Testis (tissue), 3 donors: ENCODE results near the gene SUN1. TPM values are rescaled to one million over a fixed set of nuclear protein-coding genes. Genes with fewer than 3 reads are reported as not detected.

ENCODE experiments used
- DNase-seq: peaks from one replicate; pipeline ENCODE4 v3.0.0-alpha.2; 2019
- H3K27ac ChIP-seq, 2 donors: fragments of 200-600 bp; sonication (generic); one replicate each; pipeline ENCODE4 v1.5.1; 2019
- H3K27me3 ChIP-seq: fragments of 200-600 bp; sonication (generic); one replicate; pipeline ENCODE4 v1.5.1; 2019
- H3K36me3 ChIP-seq: fragments of 200-600 bp; sonication (generic); one replicate; pipeline ENCODE4 v1.5.1; 2017; ENCODE audit warnings: low read depth; ENCODE audit errors: missing control alignments
- H3K4me1 ChIP-seq: fragments of 200-600 bp; sonication (generic); one replicate; pipeline ENCODE4 v1.5.1; 2019
- H3K4me3 ChIP-seq, 2 donors: fragments of 200-600 bp; sonication (generic); one replicate each; pipeline ENCODE4 v1.5.1; 2017 to 2019
- H3K9me3 ChIP-seq: fragments of 200-600 bp; sonication (generic); one replicate; pipeline ENCODE4 v1.5.1; 2017
- CTCF ChIP-seq, 3 experiments: fragments of 450-650 bp in 2 of 3; fragments of 200-600 bp in 1 of 3; sonication (generic) in 1 of 3; IDR thresholded peaks; one replicate each; pipeline ENCODE4 v1.5.1; 2016 to 2019; ENCODE audit warnings: antibody characterized with exemption in 3 of 3, mild to moderate bottlenecking in 2 of 3, moderate library complexity in 1 of 3
- POLR2A ChIP-seq: fragments of 450-650 bp; IDR thresholded peaks from one replicate; pipeline ENCODE4 v1.6.1; 2017; ENCODE audit warnings: antibody characterized with exemption, mild to moderate bottlenecking, moderate library complexity
- WGBS, 2 donors: methylation state at CpG; one replicate each; pipeline ENCODE4 v1.1.5; 2018; 5-methylcytosine and 5-hydroxymethylcytosine counted together
- intact Hi-C: fragments of 100-400 bp; cut with DNase I; formaldehyde crosslinking; loops from one replicate; pipeline ENCODE4 v1.15.1; 2023; ENCODE audit warnings: low total_unique reads
- polyA plus RNA-seq: library from polyadenylated mRNA; stranded (reverse); fragments of 350-450 nt; fragmentation: Illumina TruSeq; extraction: RNeasy Lipid Tissue Mini Kit (QIAGEN cat#74804); gene quantifications from one replicate; pipeline ENCODE4 v1.2.3, GENCODE V29; 2014; ENCODE audit warnings: low read depth, low replicate concordance; ENCODE audit not compliant: insufficient read depth
- total RNA-seq, 2 donors: library from RNA; depleted of rRNA; stranded (reverse); fragments of >200 nt; gene quantifications; one replicate each; pipeline ENCODE4 v1.2.3, GENCODE V29; 2016

Gene SUN1
- total and polyA plus RNA-seq, 3 donors from 2014 or later = 167 to 213 (median 173) TPM

GRCh38 chr7:841943-842342 is 9.7 kb downstream of the SUN1 start:
- Histone ChIP-seq H3K4me1 (no peaks in the 10 kb centered on the region), H3K4me3 (no peak overlapping the region), H3K36me3 (no peaks in the 10 kb centered on the region), H3K27me3 (no peaks in the 10 kb centered on the region), H3K9me3 (no peaks in the 10 kb centered on the region), H3K27ac (no peak overlapping the region)
- intact Hi-C loops = no loop called here
- WGBS, 2 donors = 75 to 79% methylated on average over 16 of the region's 16 CpGs
- TF ChIP-seq CTCF (IDR thresholded peaks at IDR 0.05) (no peak), POLR2A (no peak)
- DNase-seq = no peak

GRCh38 chr7:842431-843031 is 10.3 kb downstream of the SUN1 start:
- TF ChIP-seq CTCF (IDR thresholded peaks at IDR 0.05) = no peak
- TF ChIP-seq POLR2A = no peak
- no peak for DNase-seq
- H3K4me3 ChIP-seq = no peak overlapping the region
- no peaks in the 10 kb centered on the region for H3K27me3 ChIP-seq
- no peaks in the 10 kb centered on the region for H3K9me3 ChIP-seq
- H3K4me1 ChIP-seq = no peaks in the 10 kb centered on the region
- no peaks in the 10 kb centered on the region for H3K36me3 ChIP-seq
- H3K27ac ChIP-seq = no peak overlapping the region
- intact Hi-C loops = no loop called here
- WGBS, 2 donors = 77 to 78% methylated on average over 3 to 8 of the region's 8 CpGs

- no peaks in the 10 kb centered on the region for H3K9me3 ChIP-seq
- H3K27me3 ChIP-seq = no peaks in the 10 kb centered on the region
- no peaks in the 10 kb centered on the region for H3K4me1 ChIP-seq
- no peak overlapping the region for H3K4me3 ChIP-seq
- DNase-seq = no peak
- 88 to 95% methylated on average over 17 of the region's 17 CpGs for whole genome bisulfite sequencing, 2 donors
- TF ChIP-seq CTCF (IDR thresholded peaks at IDR 0.05) (no peak), POLR2A (no peak)
- intact Hi-C loops = no loop called here
- no peak overlapping the region for H3K27ac ChIP-seq
- H3K36me3 ChIP-seq = no peaks in the 10 kb centered on the region
Measured at GRCh38 chr7:843230-843629, 11.0 kb downstream of the SUN1 start.

GRCh38 chr7:844043-844442 is 11.8 kb downstream of the SUN1 start:
- no peak for DNase-seq
- 88 to 92% methylated on average over 9 to 12 of the region's 14 CpGs for WGBS, 2 donors
- Histone ChIP-seq H3K27me3 (no peaks in the 10 kb centered on the region), H3K4me1 (no peaks in the 10 kb centered on the region), H3K4me3 (no peak overlapping the region), H3K9me3 (no peaks in the 10 kb centered on the region), H3K36me3 (no peaks in the 10 kb centered on the region), H3K27ac (no peak overlapping the region)
- intact Hi-C loops = no loop called here
- TF ChIP-seq POLR2A (no peak), CTCF (IDR thresholded peaks at IDR 0.05) (no peak)

- no peaks in the 10 kb centered on the region for H3K4me1 ChIP-seq
- intact Hi-C loops = no loop called here
Measured at GRCh38 chr7:844514-844913, 12.2 kb downstream of the SUN1 start.

More at GRCh38 chr7:844514-844913, 12.2 kb downstream of the SUN1 start:
- TF ChIP-seq POLR2A (no peak), CTCF (IDR thresholded peaks at IDR 0.05) (no peak)
- no peak for DNase-seq
- no peak overlapping the region for H3K27ac ChIP-seq
- H3K4me3 ChIP-seq = no peak overlapping the region
- H3K27me3 ChIP-seq = no peaks in the 10 kb centered on the region
- no peaks in the 10 kb centered on the region for H3K36me3 ChIP-seq
- no peaks in the 10 kb centered on the region for H3K9me3 ChIP-seq
- WGBS, 2 donors = 89 to 98% methylated on average over 15 of the region's 15 CpGs
